Stimulated activated CD4-positive, alpha-beta T cell treated with anti-CD3 and anti-CD28 coated beads, Interleukin-15, amount 100 ng/mL, for 48 hours (primary cell): ENCODE data around the gene DCDC1.

Experiments used
- DNase-seq, 2 donors: peaks; one replicate each; pipeline ENCODE4 v3.0.0-alpha.2; 2020; ENCODE audit warnings: low read depth in 2 of 2

Gene DCDC1

GRCh38 chr11:31106968-31107576, 262.5 kb downstream of the DCDC1 start:
- peak; percentile 10 to 13 for DNase-seq

GRCh38 chr11:31106326-31106725, 263.2 kb downstream of the DCDC1 start:
- DNase-seq: no peak

- DNase-seq: no peak
Observed at GRCh38 chr11:31102875-31103274, 266.7 kb downstream of the DCDC1 start.

GRCh38 chr11:31102316-31102715, 267.2 kb downstream of the DCDC1 start:
- no peak for DNase-seq

DNA sequence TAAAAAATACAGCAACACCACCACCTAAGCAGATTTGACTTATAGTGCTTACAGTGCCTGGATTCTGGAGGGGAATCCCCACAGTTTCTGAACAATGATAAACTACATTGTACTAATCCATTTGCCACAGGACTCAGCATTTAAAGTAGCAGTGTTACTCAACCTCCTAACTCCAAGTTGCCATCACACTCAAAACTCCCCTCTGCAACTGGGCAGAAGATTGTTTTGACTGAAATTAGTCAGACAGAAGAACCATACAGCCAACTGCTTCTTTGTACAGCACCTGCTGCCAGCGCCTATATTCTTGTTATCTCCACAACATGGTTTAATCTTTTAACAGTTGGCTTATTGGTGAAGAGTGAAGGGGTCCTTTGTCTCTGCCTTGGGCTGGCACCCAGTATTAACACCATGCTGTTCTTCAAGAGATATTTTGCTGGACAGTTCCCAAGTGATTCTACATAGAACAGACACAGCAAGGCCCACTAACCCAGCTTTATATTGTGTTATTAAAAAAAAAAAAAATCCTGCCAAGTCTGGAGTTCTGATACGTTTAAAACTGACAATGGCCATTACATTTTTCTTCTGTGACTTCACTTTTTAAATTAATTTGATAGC, 273.2 kb downstream of the DCDC1 start:
- no peak for DNase-seq

DNA sequence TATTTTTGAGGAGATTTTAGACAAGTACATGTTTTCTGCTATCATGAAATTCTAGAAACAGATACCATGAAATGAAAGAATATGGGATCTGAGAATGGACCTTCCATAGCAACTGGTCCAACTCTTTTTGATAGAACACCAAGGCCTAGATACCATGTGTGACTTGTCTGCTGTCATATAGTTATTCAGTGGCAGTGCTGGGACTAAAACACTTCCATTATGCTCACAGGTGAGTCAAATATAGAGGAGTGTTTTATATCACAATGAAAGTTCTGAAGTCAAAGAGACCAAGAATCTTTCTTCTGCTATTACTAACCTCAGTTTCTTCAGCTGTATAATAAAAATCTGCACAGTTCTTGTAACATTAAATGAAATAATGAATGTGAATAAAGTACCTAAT, 276.9 kb downstream of the DCDC1 start:
- no peak for DNase-seq

- no peak for DNase-seq
Observed at GRCh38 chr11:31089117-31089516, 280.4 kb downstream of the DCDC1 start.

DNA sequence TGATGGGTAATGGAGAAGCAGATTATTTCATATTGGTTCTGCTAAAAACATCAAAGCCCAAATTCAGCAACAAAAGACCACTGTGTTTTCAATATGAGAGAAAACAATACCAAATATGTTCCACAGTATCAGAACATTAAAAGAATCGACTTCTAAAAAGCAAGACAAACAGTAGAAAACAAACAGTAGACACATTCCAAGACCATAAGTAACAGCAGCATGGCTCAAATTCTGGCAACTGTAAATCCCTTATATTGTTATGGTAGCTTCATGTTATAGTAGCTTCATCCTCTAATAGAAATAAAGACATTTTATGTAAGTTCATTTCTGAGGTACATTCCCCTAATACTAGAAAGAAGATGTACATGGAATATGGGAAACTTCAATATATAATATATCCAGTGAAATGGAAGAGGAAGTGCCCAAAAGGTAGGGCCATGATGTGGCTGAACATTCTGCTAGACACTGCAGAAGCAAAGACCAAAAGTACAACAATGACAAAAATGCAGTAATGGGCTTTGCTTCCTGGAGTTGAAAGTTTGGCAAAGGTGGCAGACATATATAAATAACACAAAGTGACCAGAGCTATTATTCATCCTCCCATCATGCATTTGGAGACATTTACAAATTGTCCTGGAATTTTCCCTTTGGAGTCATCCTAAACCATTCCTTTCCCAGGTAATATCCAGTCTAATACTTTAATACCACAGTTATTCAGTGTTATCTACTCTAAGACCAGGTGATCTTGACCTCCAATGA, 299.9 kb downstream of the DCDC1 start:
- DNase-seq: no peak

DNA sequence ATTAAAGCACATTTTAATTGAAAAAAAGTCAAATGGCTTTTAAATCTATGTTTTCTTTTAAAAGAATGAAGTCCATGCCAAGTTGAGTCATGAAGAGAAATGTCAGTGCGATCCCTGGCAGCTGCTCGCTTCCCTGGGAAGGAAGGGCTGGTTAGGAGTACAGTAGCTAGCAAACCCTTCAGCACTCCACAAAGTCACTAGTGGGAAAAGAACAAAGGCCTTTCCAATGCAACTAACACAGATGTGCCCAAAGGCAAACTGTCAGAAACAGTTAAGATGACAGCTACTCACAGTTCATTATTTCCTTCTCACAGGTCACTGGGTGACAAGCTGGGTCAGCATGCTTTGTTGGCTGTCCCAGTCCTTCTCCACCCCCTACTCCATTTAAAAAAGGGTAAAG, 308.7 kb downstream of the DCDC1 start:
- DNase-seq: no peak

- DNase-seq: no peak
Observed at GRCh38 chr11:31059529-31059928, 310.0 kb downstream of the DCDC1 start.

- no peak for DNase-seq
Observed at GRCh38 chr11:31050061-31050765, 319.3 kb downstream of the DCDC1 start.

- no peak for DNase-seq
Observed at GRCh38 chr11:31045335-31045734, 324.2 kb downstream of the DCDC1 start.

DNA sequence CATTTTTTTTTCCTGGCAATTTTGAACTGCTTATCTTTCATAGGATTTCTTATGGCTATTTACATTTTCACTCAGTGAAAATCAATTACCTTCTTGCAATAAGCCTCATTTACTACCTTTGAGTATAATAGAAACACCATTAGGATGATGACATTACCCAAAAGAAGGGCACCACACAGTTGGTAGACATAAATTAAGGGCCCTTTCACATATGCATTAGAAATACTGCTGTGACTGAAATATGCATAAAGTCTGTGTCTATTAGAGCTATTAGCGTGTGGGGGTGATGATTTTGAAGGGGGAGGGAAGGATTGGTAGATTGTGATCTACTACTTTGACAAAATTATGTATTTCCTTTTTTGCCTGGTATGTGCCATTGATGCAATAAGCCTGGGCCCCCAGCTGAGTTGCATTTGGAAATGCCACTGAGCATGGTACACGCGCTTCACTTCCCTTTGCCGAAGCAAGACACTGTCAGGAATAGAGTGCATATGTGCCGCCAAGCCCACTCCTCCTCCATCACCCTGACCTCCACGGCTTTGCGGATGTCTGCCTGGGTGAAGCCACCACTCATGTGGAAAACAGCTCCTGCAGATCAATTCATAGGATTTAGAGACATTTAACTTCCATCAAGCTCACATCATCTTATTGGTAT, 339.3 kb downstream of the DCDC1 start:
- no peak for DNase-seq

- no peak for DNase-seq
Observed at GRCh38 chr11:31026315-31026714, 343.2 kb downstream of the DCDC1 start.

GRCh38 chr11:31022080-31022479, 347.5 kb downstream of the DCDC1 start:
- no peak for DNase-seq

DNA sequence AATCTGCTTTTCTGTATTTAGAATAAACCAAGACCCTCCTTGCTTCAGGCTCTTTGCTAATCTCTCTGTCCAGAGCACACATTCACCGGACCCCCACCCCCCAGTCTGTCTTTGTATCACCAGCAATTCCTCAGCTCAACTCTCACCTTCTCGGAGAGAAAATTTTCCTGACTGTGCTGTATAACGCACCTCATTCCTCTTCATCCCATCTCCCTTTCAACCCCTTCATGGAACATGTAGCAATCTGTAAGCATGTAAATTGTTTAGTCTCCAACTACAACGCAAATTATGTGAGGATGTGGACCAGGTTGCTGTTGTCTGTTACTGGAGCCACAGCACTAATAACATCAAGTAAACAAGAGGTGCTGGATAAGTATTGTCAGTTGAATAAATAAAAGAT, 349.8 kb downstream of the DCDC1 start:
- DNase-seq: no peak

DNA sequence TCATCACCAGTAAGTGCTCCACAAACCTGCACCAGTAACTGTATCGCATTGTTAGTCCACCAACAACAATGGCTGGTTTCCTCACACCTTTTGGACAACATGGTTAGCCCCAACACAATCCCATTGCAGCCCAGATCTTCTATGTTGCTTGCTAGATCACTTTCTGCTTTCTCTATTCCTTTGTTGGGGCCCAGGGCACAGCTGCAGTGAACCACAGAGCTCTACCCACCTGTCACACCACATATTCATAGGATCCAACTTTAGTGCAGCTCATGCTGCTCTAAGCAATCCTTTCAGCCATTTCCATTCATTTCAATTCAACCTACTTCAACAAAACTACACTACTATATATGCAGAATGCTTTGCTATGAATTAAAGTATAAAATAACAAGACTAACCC, 364.3 kb downstream of the DCDC1 start:
- DNase-seq: no peak

DNA sequence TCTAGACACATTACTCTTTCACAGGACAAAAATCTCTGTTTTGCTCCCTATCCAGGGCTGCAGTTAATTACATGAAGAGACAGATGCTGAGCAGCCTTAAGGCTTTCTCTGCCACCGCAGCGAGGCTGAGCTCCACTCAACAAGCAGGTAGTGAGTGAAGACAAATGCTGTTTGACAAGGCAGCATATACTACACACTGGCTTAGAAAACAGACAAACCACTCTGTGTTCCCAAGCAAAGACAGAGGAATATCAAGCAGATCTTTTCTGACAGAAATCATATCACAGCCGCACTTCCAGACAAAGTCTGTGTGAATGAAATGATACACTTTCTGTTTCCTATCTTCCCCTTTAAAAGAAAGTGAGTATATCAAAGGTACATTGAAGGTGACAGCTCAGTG, 368.1 kb downstream of the DCDC1 start:
- no peak for DNase-seq

DNA sequence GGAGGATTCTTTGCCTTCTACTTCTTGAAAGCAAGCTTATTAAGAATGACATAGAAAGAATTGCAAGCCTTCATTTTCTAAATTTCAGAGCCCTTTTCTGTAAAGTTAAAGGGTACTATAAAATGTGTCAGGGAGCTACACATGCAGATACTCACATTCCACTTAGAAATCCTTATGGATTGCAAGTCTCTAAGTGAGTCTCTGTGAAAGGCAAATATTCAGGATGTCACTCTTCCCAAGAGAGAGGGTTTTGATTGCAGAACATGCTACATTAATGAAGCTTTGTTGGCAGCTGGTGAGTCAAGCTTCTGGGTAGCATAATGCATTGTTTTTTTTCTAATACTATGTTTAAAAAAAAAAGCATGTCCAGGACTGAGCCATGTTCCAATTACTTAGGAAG, 369.2 kb downstream of the DCDC1 start:
- DNase-seq: no peak

DNA sequence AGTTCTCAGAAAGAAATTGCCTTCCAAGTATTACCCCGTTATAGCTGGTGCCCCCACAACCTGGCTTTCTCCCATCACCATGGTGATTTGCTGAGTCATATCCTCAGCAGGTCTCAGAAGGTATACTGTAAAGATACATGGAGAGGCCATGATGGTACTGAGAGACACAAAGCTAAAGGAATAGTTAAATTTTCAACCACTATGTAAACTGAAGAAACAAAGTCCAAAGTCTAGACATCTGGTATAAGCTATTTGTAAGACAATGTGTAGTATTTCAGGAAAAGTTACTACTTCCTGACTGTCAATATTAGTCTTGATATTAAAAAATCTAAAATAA, 377.1 kb downstream of the DCDC1 start:
- DNase-seq: no peak

DNA sequence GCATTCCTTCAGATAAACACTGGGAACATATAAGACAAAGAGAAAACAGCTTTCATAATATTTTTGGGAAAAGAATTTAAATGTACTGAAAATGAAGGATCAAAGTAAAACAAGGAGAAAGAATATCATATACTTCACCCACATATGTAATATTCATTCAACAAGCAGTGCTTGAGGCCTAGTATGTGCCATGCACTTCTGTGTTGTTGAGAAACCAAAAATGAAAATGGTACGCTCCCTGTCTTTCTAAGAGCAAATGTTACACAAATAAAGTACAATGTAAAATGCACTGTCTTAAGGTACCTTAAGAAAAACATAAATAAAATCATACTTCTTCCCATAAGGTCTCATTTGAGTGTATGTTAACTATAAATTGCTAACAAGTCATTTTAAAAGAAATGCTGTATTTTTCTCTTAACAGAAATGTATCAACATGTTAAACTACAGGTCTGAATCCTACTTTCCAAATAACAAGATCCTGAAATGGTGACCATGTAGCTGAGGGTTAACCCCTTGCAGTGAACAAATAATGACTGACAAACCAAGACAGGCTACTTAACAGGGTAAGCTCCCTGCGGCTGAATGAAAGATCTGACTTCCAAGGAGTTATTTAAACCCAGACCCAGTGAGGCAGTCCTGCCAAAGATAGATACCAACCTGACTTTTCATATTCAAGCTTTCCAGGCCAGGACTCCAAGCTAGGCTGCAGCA, 377.6 kb downstream of the DCDC1 start:
- no peak for DNase-seq

- DNase-seq: no peak
Observed at GRCh38 chr11:30991376-30991775, 378.2 kb downstream of the DCDC1 start.
